Heart right ventricle (tissue), 16 donors: ENCODE results near the gene FHOD3. TPM values are rescaled to one million over a fixed set of nuclear protein-coding genes. Genes with fewer than 3 reads are reported as not detected.

ENCODE experiments used
- ATAC-seq, 8 donors: fragments of 200-7000 bp; cut with Tn5 transposase; one replicate each; pipeline ENCODE4 v1.9.1; 2020; ENCODE audit warnings: mild to moderate bottlenecking in 8 of 8, moderate library complexity in 8 of 8, moderate number of reproducible peaks in 1 of 8
- DNase-seq, 2 donors: peaks; one replicate each; pipeline ENCODE4 v3.0.0-alpha.2; 2020
- H3K27ac ChIP-seq, 10 donors: fragments of 200-600 bp; sonication (generic) in 2 of 10; one replicate each; pipeline versions ENCODE4 v1.5.0 to v1.8.0; 2020 to 2022; ENCODE audit warnings: mild to moderate bottlenecking in 3 of 10
- H3K27me3 ChIP-seq, 7 donors: fragments of 200-600 bp; one replicate each; pipeline ENCODE4 v1.8.0; 2021 to 2022; ENCODE audit warnings: mild to moderate bottlenecking in 2 of 7
- H3K36me3 ChIP-seq, 9 donors: fragments of 200-600 bp; sonication (generic) in 1 of 9; one replicate each; pipeline versions ENCODE4 v1.5.0 to v1.8.0; 2020 to 2022; ENCODE audit warnings: mild to moderate bottlenecking in 2 of 9
- H3K4me1 ChIP-seq, 9 donors: fragments of 200-600 bp; sonication (generic) in 1 of 9; one replicate each; pipeline versions ENCODE4 v1.5.0 to v1.8.0; 2020 to 2022; ENCODE audit warnings: mild to moderate bottlenecking in 4 of 9
- H3K4me3 ChIP-seq, 10 donors: fragments of 200-600 bp; sonication (generic) in 2 of 10; one replicate each; pipeline versions ENCODE4 v1.5.0 to v1.8.0; 2020 to 2022; ENCODE audit warnings: mild to moderate bottlenecking in 7 of 10, moderate library complexity in 2 of 10
- H3K9me3 ChIP-seq, 11 donors: fragments of 200-600 bp in 10 of 11; sonication (generic) in 2 of 11; one replicate each; pipeline versions ENCODE4 v1.5.0 to v1.8.0; 2013 to 2022; ENCODE audit warnings: mild to moderate bottlenecking in 2 of 11, control low read depth in 1 of 11, moderate library complexity in 1 of 11
- CTCF ChIP-seq, 9 donors: fragments of 200-600 bp; sonication (generic) in 2 of 9; IDR thresholded peaks; one replicate each; pipeline versions ENCODE4 v1.5.0 to v1.8.0; 2021 to 2022; ENCODE audit warnings: antibody characterized with exemption in 9 of 9, mild to moderate bottlenecking in 5 of 9, moderate library complexity in 1 of 9
- WGBS, 2 donors: extraction: QIAGEN DNeasy Blood & Tissue Kit; methylation state at CpG; one replicate each; pipeline ENCODE4 v1.1.7; 2013; ENCODE audit warnings: inconsistent platforms in 1 of 2; 5-methylcytosine and 5-hydroxymethylcytosine counted together
- intact Hi-C, 10 donors: fragments of 100-400 bp; cut with DNase I; formaldehyde crosslinking; loops; one replicate each; pipeline versions ENCODE4 v1.11.1 to v1.14.2; 2022
- polyA plus RNA-seq, 2 donors: library from polyadenylated mRNA; stranded (reverse); fragments of 200-250 nt; gene quantifications; one replicate each; pipeline ENCODE4 v1.2.3, GENCODE V29; 2013
- total RNA-seq, 10 donors: library from RNA; stranded (reverse); fragmentation: NEBNext Ultra II Directional in 3 of 10; extraction: Animal tissue kit (Norgen Biotek cat#: 25700) in 3 of 10; gene quantifications; one replicate each; pipeline versions ENCODE4 v1.2.1 to v1.2.4, GENCODE V29; 2021 to 2023
- donor health status: Arrhythmogenic right ventricular cardiomyopathy.
- donor health status: ischemic (EF 13 %, LVEDD 7.1; RV severe dilation, severe dysfunction).
- donor health status: healthy with polysubstance abuse.
- donor health status: DM: no; HTN: yes; CAD: no.
- donor health status: DM: no; HTN: no; CAD: no.
- donor health status: ischemic (EF 25% LVEDD 6.9; RV normal size, moderate dysfunction).
- donor health status: ischemic (EF 25% LVEDD 5.7; RV mildly dilated, moderate dysfunction).
- donor health status: healthy.
- donor health status: DM: yes; HTN: yes; CAD: no.
- donor health status: Ischemic cardiomyopathy.
- donor health status: ischemic (EF 35%, LVEDD 5.7; RV mildly dilated, moderate dysfunction).
- donor health status: nonischemic (EF 11% LVEDD 7.7; RV severe dilation, severe dysfunction).
- donor health status: DM: yes; HTN: yes; CAD: no.
- donor health status: PGD.
- donor health status: ischemic (EF 29% LVEDD 5.4; RV normal size, mild dysfunction).
- donor health status: nonischemic (EF 23%, LVEDD 6.1; RV moderate dilation, normal function).

Gene FHOD3
- total and polyA plus RNA-seq, 12 donors = 81.8 to 484 (median 356) TPM

- Histone ChIP-seq H3K4me1 (peaks cover 0 to 46% (median 20%) of the 10 kb centered on the region in 9 donors), H3K4me3 (no peak overlapping the region), H3K9me3 (no peaks in the 10 kb centered on the region), H3K27me3 (no peaks in the 10 kb centered on the region), H3K36me3 (peaks cover 0 to under 1% (median 0%) of the 10 kb centered on the region in 9 donors), H3K27ac (no peak overlapping the region)
- WGBS, 2 donors = 61 to 67% methylated on average over 5 of the region's 5 CpGs
- no peak for TF ChIP-seq CTCF (IDR thresholded peaks at IDR 0.05)
- DNase-seq = no peak
- ATAC-seq = no peak
- intact Hi-C loops = loop anchor here in 1 of 10 donors (10.0 kb wide), 1 partner anchor 72 kb away; no protein-coding TSS in a partner anchor
Observed at GRCh38 chr18:36582988-36583745, 285.7 kb downstream of the FHOD3 start.

- Histone ChIP-seq H3K36me3 (no peaks in the 10 kb centered on the region), H3K4me1 (peaks cover 0 to 43% (median 6%) of the 10 kb centered on the region in 9 donors), H3K4me3 (no peak overlapping the region), H3K9me3 (no peaks in the 10 kb centered on the region), H3K27me3 (no peaks in the 10 kb centered on the region), H3K27ac (peak overlapping the region in 3 of 10 donors; percentile 5 to 15 (median 12))
- WGBS, 2 donors = 62 to 72% methylated on average over 10 of the region's 10 CpGs
- no peak for TF ChIP-seq CTCF (IDR thresholded peaks at IDR 0.05)
- no peak for DNase-seq
- ATAC-seq = peak in 3 of 8 donors; percentile 24 to 48 (median 36)
- intact Hi-C loops = loop anchor here in 1 of 10 donors (10.0 kb wide), 1 partner anchor 65 kb away; no protein-coding TSS in a partner anchor
Observed at GRCh38 chr18:36589857-36590543, 292.5 kb downstream of the FHOD3 start.

GRCh38 chr18:36590621-36591580 is 293.4 kb downstream of the FHOD3 start:
- no peak for DNase-seq
- Histone ChIP-seq H3K36me3 (no peaks in the 10 kb centered on the region), H3K9me3 (no peaks in the 10 kb centered on the region), H3K4me3 (no peak overlapping the region), H3K27ac (no peak overlapping the region), H3K27me3 (no peaks in the 10 kb centered on the region), H3K4me1 (peaks cover 0 to 38% (median 6%) of the 10 kb centered on the region in 9 donors)
- ATAC-seq = no peak
- 84 to 90% methylated on average over 13 of the region's 13 CpGs for WGBS, 2 donors
- TF ChIP-seq CTCF (IDR thresholded peaks at IDR 0.05) = no peak
- intact Hi-C loops = no loop called here

GRCh38 chr18:36592282-36592681 is 294.8 kb downstream of the FHOD3 start:
- DNase-seq = no peak
- Histone ChIP-seq H3K4me1 (peaks cover 0 to 42% (median 6%) of the 10 kb centered on the region in 9 donors), H3K4me3 (no peak overlapping the region), H3K9me3 (no peaks in the 10 kb centered on the region), H3K27ac (no peak overlapping the region), H3K36me3 (no peaks in the 10 kb centered on the region), H3K27me3 (no peaks in the 10 kb centered on the region)
- TF ChIP-seq CTCF (IDR thresholded peaks at IDR 0.05) = no peak
- intact Hi-C loops = no loop called here
- ATAC-seq = no peak
- 77 to 85% methylated on average over 5 of the region's 5 CpGs for WGBS, 2 donors
